Astrocyte (in vitro differentiated cells and primary cell): ENCODE results near the gene SLC22A31. TPM values are rescaled to one million over a fixed set of nuclear protein-coding genes. Genes with fewer than 3 reads are reported as not detected.
A peak's percentile ranks its signal among the peaks of the same experiment; 100 is the strongest.

ENCODE experiments used
- DNase-seq: peaks from one replicate; pipeline ENCODE4 v3.0.0-alpha.2; 2010; ENCODE audit warnings: low read depth
- FAIRE-seq: peaks from 2 replicates; lab custom pipeline; 2011; peaks lifted over from hg19 to GRCh38; lab: Jason Lieb, UNC
- H2AFZ ChIP-seq: 2 replicates; pipeline ENCODE4 v1.6.0; 2012; ENCODE audit warnings: low read depth, low read length, inconsistent platforms
- H3K27ac ChIP-seq: 2 replicates; pipeline ENCODE4 v1.5.1; 2011; ENCODE audit warnings: low read depth, low read length, inconsistent platforms
- H3K27me3 ChIP-seq: 2 replicates; pipeline ENCODE4 v1.6.0; 2011; ENCODE audit warnings: low read length, inconsistent platforms; ENCODE audit not compliant: insufficient read depth
- H3K36me3 ChIP-seq: 2 replicates; pipeline ENCODE4 v1.5.1; 2011; ENCODE audit warnings: low read length, inconsistent platforms; ENCODE audit not compliant: insufficient read depth
- H3K4me1 ChIP-seq: 2 replicates; pipeline ENCODE4 v1.5.1; 2011; ENCODE audit warnings: low read length, inconsistent platforms; ENCODE audit not compliant: insufficient read depth
- H3K4me2 ChIP-seq: 2 replicates; pipeline ENCODE4 v1.6.0; 2012; ENCODE audit warnings: low read length, inconsistent platforms
- H3K4me3 ChIP-seq: 2 replicates; pipeline ENCODE4 v1.5.1; 2011; ENCODE audit warnings: low read depth, mild to moderate bottlenecking, low read length, inconsistent platforms; ENCODE audit not compliant: insufficient read depth
- H3K79me2 ChIP-seq: 2 replicates; pipeline ENCODE4 v1.6.0; 2012; ENCODE audit warnings: mild to moderate bottlenecking, low read length, inconsistent platforms; ENCODE audit not compliant: insufficient read depth
- H3K9ac ChIP-seq: 2 replicates; pipeline ENCODE4 v1.6.0; 2012; ENCODE audit warnings: mild to moderate bottlenecking, low read length, inconsistent platforms
- H3K9me3 ChIP-seq: 2 replicates; pipeline ENCODE4 v1.5.1; 2012; ENCODE audit warnings: low read depth, mild to moderate bottlenecking, low read length, inconsistent platforms; ENCODE audit not compliant: insufficient read depth
- H4K20me1 ChIP-seq: 2 replicates; pipeline ENCODE4 v1.6.0; 2012; ENCODE audit warnings: low read length, inconsistent platforms; ENCODE audit not compliant: insufficient read depth
- H3K27ac Mint-ChIP-seq: one replicate; pipeline ENCODE4 v1.8.0; 2021; ENCODE audit warnings: mild to moderate bottlenecking, mixed read lengths; ENCODE audit not compliant: unreplicated experiment
- H3K27me3 Mint-ChIP-seq: one replicate; pipeline ENCODE4 v1.8.0; 2021; ENCODE audit warnings: low read depth, mixed read lengths; ENCODE audit not compliant: unreplicated experiment
- H3K36me3 Mint-ChIP-seq: one replicate; pipeline ENCODE4 v1.8.0; 2021; ENCODE audit warnings: low read depth, mixed read lengths; ENCODE audit not compliant: unreplicated experiment
- H3K4me1 Mint-ChIP-seq: one replicate; pipeline ENCODE4 v1.8.0; 2021; ENCODE audit warnings: low read depth, mixed read lengths; ENCODE audit not compliant: unreplicated experiment
- H3K4me3 Mint-ChIP-seq: one replicate; pipeline ENCODE4 v1.8.0; 2021; ENCODE audit warnings: mild to moderate bottlenecking, moderate library complexity, mixed read lengths; ENCODE audit not compliant: unreplicated experiment
- H3K9me3 Mint-ChIP-seq: one replicate; pipeline ENCODE4 v1.8.0; 2021; ENCODE audit warnings: mild to moderate bottlenecking, mixed read lengths; ENCODE audit not compliant: unreplicated experiment
- CTCF ChIP-seq: IDR thresholded peaks from 2 replicates; pipeline ENCODE4 v1.5.1; 2011; ENCODE audit warnings: low read depth, mild to moderate bottlenecking, inconsistent platforms, low read length, moderate library complexity; ENCODE audit not compliant: insufficient read depth
- EZH2 ChIP-seq: IDR thresholded peaks from 2 replicates; pipeline ENCODE4 v1.6.1; 2012; ENCODE audit warnings: mild to moderate bottlenecking, low read length, inconsistent platforms; ENCODE audit not compliant: insufficient read depth
- total RNA-seq: library from RNA; stranded (reverse); gene quantifications from 2 replicates; pipeline ENCODE4 v1.2.1, GENCODE V29; 2021

SLC22A31 gene
- total RNA-seq, 1 donor from 2014 or later = 1.3 TPM

GRCh38 chr16:89172528-89173173 is 27.7 kb downstream of the SLC22A31 start:
- peaks cover 16% of the 10 kb centered on the region for H3K27me3 Mint-ChIP-seq
- FAIRE-seq (no peak), DNase-seq (no peak)
- Histone ChIP-seq H3K36me3 (no peaks in the 10 kb centered on the region), H3K79me2 (no peaks in the 10 kb centered on the region), H3K27ac (no peak overlapping the region), H3K9ac (no peak overlapping the region), H4K20me1 (no peaks in the 10 kb centered on the region), H2AFZ (no peak overlapping the region), H3K4me3 (no peak overlapping the region), H3K27me3 (no peaks in the 10 kb centered on the region), H3K4me1 (no peaks in the 10 kb centered on the region), H3K4me2 (no peak overlapping the region), H3K9me3 (no peaks in the 10 kb centered on the region)
- H3K36me3 Mint-ChIP-seq = no peaks in the 10 kb centered on the region
- H3K9me3 Mint-ChIP-seq = no peaks in the 10 kb centered on the region
- H3K4me3 Mint-ChIP-seq = peak overlapping the region; percentile 57
- no peaks in the 10 kb centered on the region for H3K4me1 Mint-ChIP-seq
- no peak for TF ChIP-seq EZH2
- TF ChIP-seq CTCF = no peak
- no peak overlapping the region for H3K27ac Mint-ChIP-seq

GRCh38 chr16:89172171-89172527 is 28.2 kb downstream of the SLC22A31 start:
- Mint-ChIP-seq H3K4me3 (no peak overlapping the region), H3K36me3 (no peaks in the 10 kb centered on the region), H3K9me3 (no peaks in the 10 kb centered on the region), H3K27me3 (peaks cover 16% of the 10 kb centered on the region), H3K4me1 (no peaks in the 10 kb centered on the region), H3K27ac (no peak overlapping the region)
- H4K20me1 ChIP-seq = no peaks in the 10 kb centered on the region
- no peak overlapping the region for H2AFZ ChIP-seq
- H3K4me2 ChIP-seq = no peak overlapping the region
- no peak overlapping the region for H3K27ac ChIP-seq
- no peak for DNase-seq
- H3K9me3 ChIP-seq = no peaks in the 10 kb centered on the region
- TF ChIP-seq CTCF (no peak), EZH2 (no peak)
- no peaks in the 10 kb centered on the region for H3K79me2 ChIP-seq
- no peaks in the 10 kb centered on the region for H3K36me3 ChIP-seq
- H3K4me1 ChIP-seq = peaks cover 2% of the 10 kb centered on the region
- no peaks in the 10 kb centered on the region for H3K27me3 ChIP-seq
- FAIRE-seq = no peak
- no peak overlapping the region for H3K4me3 ChIP-seq
- no peak overlapping the region for H3K9ac ChIP-seq
